K562 (cell line): ENCODE measurements around the gene SPI1. TPM values are rescaled to one million over a fixed set of nuclear protein-coding genes. Genes with fewer than 3 reads are reported as not detected.

Source experiments
- CBX2 ChIP-seq: fragments of 200-600 bp; sonication (generic); IDR thresholded peaks from one replicate; pipeline ENCODE4 v1.6.1; 2012; ENCODE audit warnings: mild to moderate bottlenecking, low read length, inconsistent platforms; ENCODE audit not compliant: insufficient read depth, poor library complexity, severe bottlenecking
- CHD1 ChIP-seq: fragments of 200-600 bp; sonication (generic); IDR thresholded peaks from one replicate; pipeline ENCODE4 v1.6.1; 2012; ENCODE audit warnings: mild to moderate bottlenecking, moderate library complexity, low read length, inconsistent platforms
- DLX4 ChIP-seq: fragments of 250-450 bp; sonication (Bioruptor Pico); IDR thresholded peaks from 2 replicates; pipeline ENCODE4 v1.6.1; 2021; ENCODE audit warnings: mild to moderate bottlenecking
- FOSL1 ChIP-seq: fragments of 200-800 bp; sonication (Bioruptor generic); conservative IDR thresholded peaks from 2 replicates; pipeline ENCODE4 v1.6.1; 2016; ENCODE audit warnings: missing genetic modification characterization, missing compliant biosample characterization
- FOXK2 ChIP-seq, 2 experiments: fragments of 450-650 bp; IDR thresholded peaks in 1 of 2; conservative IDR thresholded peaks in 1 of 2; 2 replicates each; pipeline ENCODE4 v1.6.1; 2016; ENCODE audit warnings: low read depth in 2 of 2, mild to moderate bottlenecking in 1 of 2
- GTF2E2 ChIP-seq: fragments of 200-800 bp; sonication (Bioruptor generic); IDR thresholded peaks from 2 replicates; pipeline ENCODE4 v1.6.1; 2016; ENCODE audit warnings: missing genetic modification characterization, missing compliant biosample characterization
- HIVEP1 ChIP-seq: fragments of 250-450 bp; sonication (Bioruptor Pico); IDR thresholded peaks from 2 replicates; pipeline ENCODE4 v1.4.0; 2020; ENCODE audit warnings: mild to moderate bottlenecking
- JUNB ChIP-seq: fragments of 450-650 bp; formaldehyde crosslinking; conservative IDR thresholded peaks from 2 replicates; pipeline ENCODE4 v1.4.0; 2020; ENCODE audit warnings: mild to moderate bottlenecking
- MBD2 ChIP-seq: sonication (generic); IDR thresholded peaks from 2 replicates; pipeline ENCODE4 v1.6.1; 2016; ENCODE audit warnings: low read depth, borderline replicate concordance
- MCM2 ChIP-seq: fragments of 450-650 bp; IDR thresholded peaks from 2 replicates; pipeline ENCODE4 v1.6.1; 2017; ENCODE audit warnings: low read depth, mild to moderate bottlenecking
- MCM5 ChIP-seq: fragments of 450-650 bp; IDR thresholded peaks from 2 replicates; pipeline ENCODE4 v1.6.1; 2016; ENCODE audit warnings: low read depth
- NRF1 ChIP-seq, 2 experiments: fragments of 450-650 bp; IDR thresholded peaks in 1 of 2; conservative IDR thresholded peaks in 1 of 2; 2 replicates each; pipeline ENCODE4 v1.6.1; 2014; ENCODE audit warnings: mild to moderate bottlenecking in 2 of 2
- POLR2B ChIP-seq: fragments of 450-650 bp; IDR thresholded peaks from 2 replicates; pipeline ENCODE4 v1.6.1; 2018; ENCODE audit warnings: low read depth; ENCODE audit not compliant: partially characterized antibody
- SNRNP70 ChIP-seq: fragments of 200-400 bp; formaldehyde crosslinking; optimal IDR thresholded peaks from 2 replicates; pipeline ENCODE3; 2017; ENCODE audit warnings: low read depth, low read length
- SRF ChIP-seq, 2 experiments: fragments of 250-450, 450-650 bp in 1 of 2; sonication (Bioruptor Pico) in 1 of 2; sonication (generic) in 1 of 2; formaldehyde crosslinking; IDR thresholded peaks; 2 replicates each; pipeline versions ENCODE4 v1.5.0 to v1.5.1; 2020 to 2022; ENCODE audit warnings: mild to moderate bottlenecking in 1 of 2, missing genetic modification reagents in 1 of 2
- SRSF3 ChIP-seq: fragments of 200-400 bp; formaldehyde crosslinking; IDR thresholded peaks from 2 replicates; pipeline ENCODE4 v1.6.1; 2016; ENCODE audit warnings: mild to moderate bottlenecking, low read length, moderate library complexity; ENCODE audit not compliant: insufficient read depth
- STAT5B ChIP-seq: fragments of 250-450 bp; sonication (Bioruptor Pico); IDR thresholded peaks from 2 replicates; pipeline ENCODE4 v1.8.0; 2021; ENCODE audit warnings: mild to moderate bottlenecking, inconsistent platforms
- U2AF1 ChIP-seq: fragments of 200-400 bp; formaldehyde crosslinking; optimal IDR thresholded peaks from 2 replicates; pipeline ENCODE3; 2017; ENCODE audit warnings: mild to moderate bottlenecking, low read depth, low read length, moderate library complexity
- ZC3H11A ChIP-seq: IDR thresholded peaks from 2 replicates; pipeline ENCODE4 v1.6.1; 2012; ENCODE audit warnings: low read depth, low read length, improper control_type of control experiment
- ZNF253 ChIP-seq: fragments of 250-450 bp; sonication (Bioruptor Pico); conservative IDR thresholded peaks from 2 replicates; pipeline ENCODE4 v1.6.1; 2021; ENCODE audit warnings: mild to moderate bottlenecking
- ZNF77 ChIP-seq: fragments of 250-450 bp; sonication (Bioruptor Pico); IDR thresholded peaks from 2 replicates; pipeline ENCODE4 v1.5.0; 2020
- ZNF79 ChIP-seq: fragments of 250-450 bp; sonication (Bioruptor Pico); IDR thresholded peaks from 2 replicates; pipeline ENCODE4 v1.4.0; 2020; ENCODE audit warnings: low read depth, mild to moderate bottlenecking, moderate library complexity
- polyA plus RNA-seq, 8 experiments: library from polyadenylated mRNA; depleted of rRNA in 4 of 8; stranded (reverse) in 5 of 8; unstranded in 3 of 8; fragments of >200 nt; fragmentation: Nextera tagmentation in 2 of 8; fragmentation: Illumina TruSeq in 1 of 8; extraction: Ambion mirVana in 2 of 8; extraction: Trizol in 1 of 8; gene quantifications; 2 replicates each; pipeline versions ENCODE4 v1.2.1 to v1.2.3, GENCODE V29; 2011 to 2014; ENCODE audit warnings: inconsistent platforms in 1 of 8, missing spikeins in 1 of 8
- total RNA-seq, 7 experiments: library from RNA; depleted of rRNA in 6 of 7; stranded (reverse); fragments of >200 nt in 6 of 7; fragmentation: Illumina TruSeq in 2 of 7; extraction: Trizol in 2 of 7; gene quantifications; 2 replicates each; pipeline versions ENCODE4 v1.2.1 to v1.2.3, GENCODE V29; 2011 to 2021; ENCODE audit warnings: low replicate concordance in 1 of 7
- TF ChIP-seq, protein P1 (sequence below): sonication (generic); formaldehyde crosslinking; IDR thresholded peaks from 2 replicates; pipeline ENCODE4 v1.8.1; 2023; ENCODE audit warnings: mild to moderate bottlenecking, missing genetic modification reagents
- TF ChIP-seq, protein P2 (sequence below): fragments of 450-650 bp; IDR thresholded peaks from 2 replicates; pipeline ENCODE4 v1.6.1; 2016; ENCODE audit warnings: mild to moderate bottlenecking

SPI1 gene
- total and polyA plus RNA-seq, 9 of the 15 experiments (the other 6 are each of a cell fraction or from before 2014, with no cell fraction given) = 0.10 to 33.7 (median 10.3) TPM

- TF ChIP-seq FOXK2 (conservative IDR thresholded peaks at IDR 0.05 in 1 of 2, IDR thresholded peaks at IDR 0.05 in 1 of 2; ENCODE audit: low read depth in 2 of 2) (peak; percentile 50 to 59; a peak in 2 of 4 replicates), U2AF1 (no peak), STAT5B (no peak), HIVEP1 (no peak), DLX4 (no peak), ZNF253 (CRISPR knock-in tag) (no peak), NRF1 (conservative IDR thresholded peaks at IDR 0.05 in 1 of 2, IDR thresholded peaks at IDR 0.05 in 1 of 2) (peak; percentile 21 to 37; a peak in 1 of 4 replicates), CBX2 (no peak), MCM5 (no peak), SRF (CRISPR knock-in tag; IDR thresholded peaks at IDR 0.05) (no peak), GTF2E2 (tag) (0 out of 2 replicates have a peak, but pooled peaks have one; percentile 62), CHD1 (no peak), JUNB (no peak), SRSF3 (0 out of 2 replicates have a peak, but pooled peaks have one; percentile 71), SNRNP70 (no peak), MBD2 (peak; percentile 51; the same call in 1 of the 2 replicates), ZNF79 (CRISPR knock-in tag) (peak; percentile 25; the same call in 1 of the 2 replicates), ZNF77 (CRISPR knock-in tag) (no peak), ZC3H11A (no peak), POLR2B (peak; percentile 29), FOSL1 (tag) (no peak), MCM2 (no peak)
- TF ChIP-seq, protein P1, sequence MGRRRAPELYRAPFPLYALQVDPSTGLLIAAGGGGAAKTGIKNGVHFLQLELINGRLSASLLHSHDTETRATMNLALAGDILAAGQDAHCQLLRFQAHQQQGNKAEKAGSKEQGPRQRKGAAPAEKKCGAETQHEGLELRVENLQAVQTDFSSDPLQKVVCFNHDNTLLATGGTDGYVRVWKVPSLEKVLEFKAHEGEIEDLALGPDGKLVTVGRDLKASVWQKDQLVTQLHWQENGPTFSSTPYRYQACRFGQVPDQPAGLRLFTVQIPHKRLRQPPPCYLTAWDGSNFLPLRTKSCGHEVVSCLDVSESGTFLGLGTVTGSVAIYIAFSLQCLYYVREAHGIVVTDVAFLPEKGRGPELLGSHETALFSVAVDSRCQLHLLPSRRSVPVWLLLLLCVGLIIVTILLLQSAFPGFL (CRISPR knock-in tag) = no peak
- TF ChIP-seq, protein P2, sequence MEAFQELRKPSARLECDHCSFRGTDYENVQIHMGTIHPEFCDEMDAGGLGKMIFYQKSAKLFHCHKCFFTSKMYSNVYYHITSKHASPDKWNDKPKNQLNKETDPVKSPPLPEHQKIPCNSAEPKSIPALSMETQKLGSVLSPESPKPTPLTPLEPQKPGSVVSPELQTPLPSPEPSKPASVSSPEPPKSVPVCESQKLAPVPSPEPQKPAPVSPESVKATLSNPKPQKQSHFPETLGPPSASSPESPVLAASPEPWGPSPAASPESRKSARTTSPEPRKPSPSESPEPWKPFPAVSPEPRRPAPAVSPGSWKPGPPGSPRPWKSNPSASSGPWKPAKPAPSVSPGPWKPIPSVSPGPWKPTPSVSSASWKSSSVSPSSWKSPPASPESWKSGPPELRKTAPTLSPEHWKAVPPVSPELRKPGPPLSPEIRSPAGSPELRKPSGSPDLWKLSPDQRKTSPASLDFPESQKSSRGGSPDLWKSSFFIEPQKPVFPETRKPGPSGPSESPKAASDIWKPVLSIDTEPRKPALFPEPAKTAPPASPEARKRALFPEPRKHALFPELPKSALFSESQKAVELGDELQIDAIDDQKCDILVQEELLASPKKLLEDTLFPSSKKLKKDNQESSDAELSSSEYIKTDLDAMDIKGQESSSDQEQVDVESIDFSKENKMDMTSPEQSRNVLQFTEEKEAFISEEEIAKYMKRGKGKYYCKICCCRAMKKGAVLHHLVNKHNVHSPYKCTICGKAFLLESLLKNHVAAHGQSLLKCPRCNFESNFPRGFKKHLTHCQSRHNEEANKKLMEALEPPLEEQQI = no peak
Measured at GRCh38 chr11:47394322-47395222, 16.2 kb upstream of the SPI1 start (continued).
